Amniotic epithelial cell (primary cell): ENCODE results near the gene CCDC107.

Source experiments
- DNase-seq: peaks from one replicate; pipeline ENCODE4 v3.0.0-alpha.2; 2010; ENCODE audit warnings: low read depth

The CCDC107 gene

DNA sequence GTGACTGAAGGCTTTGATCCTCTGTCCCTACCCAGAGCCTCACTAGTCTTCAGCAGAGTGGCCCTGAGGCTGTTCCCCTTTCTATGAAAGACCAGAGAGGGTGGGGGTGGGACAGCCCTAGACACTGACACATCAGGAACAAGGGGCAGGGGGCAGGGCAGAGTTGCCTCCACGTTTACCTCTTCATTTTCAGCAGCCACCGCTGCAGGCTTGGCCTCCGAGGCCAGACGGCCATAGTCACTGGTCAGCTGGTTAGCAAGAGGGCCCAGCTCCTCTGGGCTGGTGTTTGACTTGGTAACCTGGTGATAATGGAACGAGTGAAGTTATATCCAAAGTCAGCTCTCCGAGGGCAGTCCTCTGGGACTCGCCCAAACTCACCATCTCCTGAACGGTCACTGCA lies 47.3 kb downstream of the CCDC107 start:
- DNase-seq, result no peak

DNA sequence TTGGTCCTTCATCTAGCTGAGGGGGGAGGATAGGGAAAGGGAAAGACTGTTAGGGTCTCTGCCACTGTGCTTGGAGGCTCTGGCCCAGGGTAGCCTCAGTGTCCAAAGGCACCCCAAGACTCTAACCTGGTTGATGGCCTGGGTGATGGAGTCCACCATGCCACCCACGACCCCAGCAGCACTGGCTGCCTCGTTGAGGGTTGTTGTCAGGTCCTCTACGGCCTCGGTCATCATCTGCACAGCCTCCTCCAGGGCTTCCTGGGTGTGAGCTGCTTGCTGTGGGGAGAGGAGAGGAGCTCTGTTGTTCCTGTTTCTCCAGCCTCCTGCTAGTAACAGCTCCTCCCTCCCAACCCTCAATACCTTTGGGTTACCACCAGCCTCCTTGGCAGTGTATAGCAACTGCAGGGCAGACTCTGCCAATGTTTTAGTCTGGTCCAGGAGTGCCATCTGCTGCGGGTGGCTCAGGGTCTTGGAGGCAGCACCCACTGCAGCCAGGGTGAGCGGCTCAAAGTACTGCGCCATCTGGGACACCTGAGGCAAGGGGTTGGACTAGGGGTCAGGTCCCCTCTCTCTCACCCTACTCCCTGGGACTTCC lies 47.8 kb downstream of the CCDC107 start:
- no peak for DNase-seq

DNA sequence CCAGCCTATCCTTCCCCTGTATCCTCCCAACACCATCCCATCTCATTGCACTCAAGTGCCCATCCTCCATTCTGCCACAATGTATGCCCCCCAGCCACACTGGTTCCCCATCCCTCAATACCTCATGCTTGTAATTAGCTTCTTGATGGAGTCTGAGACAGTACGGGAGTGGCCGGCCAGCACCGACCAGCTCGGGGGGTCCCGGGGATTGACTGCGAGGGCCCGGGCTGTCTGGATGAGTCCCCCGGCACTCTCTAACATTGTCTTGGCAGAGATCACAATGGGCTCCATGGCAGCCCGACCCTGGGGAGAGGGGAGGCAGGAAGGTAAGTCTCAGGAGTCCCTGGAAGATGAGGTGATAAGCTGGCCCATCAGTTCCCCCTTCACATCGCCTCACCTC lies 48.9 kb downstream of the CCDC107 start:
- DNase-seq, result no peak

DNA sequence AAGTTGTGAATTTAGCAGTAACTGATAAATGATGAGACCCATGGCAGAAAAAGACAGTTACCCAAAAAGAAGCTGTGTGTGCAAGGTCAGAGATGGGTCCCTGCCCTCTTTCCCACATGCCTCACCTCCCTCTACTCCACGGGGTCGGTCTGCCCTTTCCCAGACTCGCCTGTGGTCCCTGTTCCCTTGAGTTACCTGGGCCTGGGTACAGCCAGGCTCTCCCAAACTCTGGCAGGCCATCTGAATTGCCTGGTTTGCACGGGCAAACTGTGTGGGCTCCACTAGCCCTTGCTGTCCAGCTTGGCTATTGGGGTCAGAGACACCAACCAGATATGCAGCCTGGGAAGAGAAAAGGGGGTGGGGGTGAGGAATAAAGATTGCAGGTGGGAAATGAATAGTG lies 50.1 kb downstream of the CCDC107 start:
- no peak for DNase-seq

DNA sequence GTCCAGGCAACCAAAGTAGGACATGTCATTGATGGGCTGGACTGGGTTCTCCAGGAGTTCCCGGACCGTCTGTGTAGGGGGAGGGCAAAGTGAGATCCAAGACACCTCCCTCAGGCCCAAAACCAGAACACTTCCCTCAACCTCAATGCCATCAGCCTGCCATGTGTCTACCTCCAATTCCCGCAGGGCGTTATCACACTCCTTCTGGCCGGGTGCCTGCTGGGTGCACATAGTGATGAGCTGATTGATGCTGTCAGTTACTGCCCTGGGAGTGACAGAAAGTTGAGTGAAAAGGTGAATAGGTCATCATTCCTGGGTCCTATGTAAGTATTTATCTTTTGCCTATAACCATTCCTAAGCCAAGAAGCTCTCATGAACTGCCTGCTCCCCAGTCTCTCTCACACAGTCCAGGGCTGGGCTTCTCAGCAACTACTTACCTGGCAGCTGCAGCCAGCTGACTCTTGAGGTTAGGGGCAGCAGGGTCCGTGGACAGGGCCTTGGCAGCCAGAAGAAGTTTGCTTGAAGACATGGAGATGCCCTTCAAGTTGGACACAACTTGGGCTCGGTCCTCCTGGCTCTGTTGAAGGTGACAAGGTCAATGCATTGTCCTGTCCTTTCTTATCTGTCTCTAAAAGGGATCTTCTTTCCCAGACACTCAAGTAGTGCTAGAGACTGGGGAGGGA lies 52.9 kb downstream of the CCDC107 start:
- no peak for DNase-seq
